MM.1S (cell line): ENCODE results near the gene MLLT1.
"Not testable (repeated sequence)": the region's sequence is repeated elsewhere in the genome, so short reads cannot be mapped to it uniquely, and the experiment has no call there.

Source experiments
- DNase-seq: peaks from one replicate; pipeline ENCODE4 v3.0.0-alpha.2; 2015
- H2AFZ ChIP-seq: fragments of 300-600 bp; sonication (generic); 2 replicates; pipeline ENCODE4 v1.6.0; 2016; ENCODE audit warnings: antibody characterized with exemption, low read length
- H3F3A ChIP-seq: fragments of 300-600 bp; sonication (generic); 2 replicates; pipeline ENCODE4 v1.6.1; 2016; ENCODE audit warnings: mild to moderate bottlenecking, antibody characterized with exemption, low read length, moderate library complexity, mixed read lengths; ENCODE audit not compliant: insufficient read depth
- H3K27ac ChIP-seq: fragments of 300-600 bp; sonication (generic); 2 replicates; pipeline ENCODE4 v1.5.1; 2016; ENCODE audit warnings: mild to moderate bottlenecking, low read length
- H3K27me3 ChIP-seq: fragments of 300-600 bp; sonication (generic); replicated peaks from 2 replicates; pipeline ENCODE4 v1.6.0; 2016; ENCODE audit warnings: low read length; ENCODE audit not compliant: insufficient read depth
- H3K36me3 ChIP-seq: fragments of 300-600 bp; sonication (generic); replicated peaks from 2 replicates; pipeline ENCODE4 v1.6.1; 2016; ENCODE audit warnings: mild to moderate bottlenecking, low read length, mixed read lengths; ENCODE audit not compliant: insufficient read depth
- H3K4me1 ChIP-seq: fragments of 300-600 bp; sonication (generic); 2 replicates; pipeline ENCODE4 v1.6.1; 2016; ENCODE audit warnings: low read length, mixed read lengths
- H3K4me2 ChIP-seq: fragments of 300-600 bp; sonication (generic); 2 replicates; pipeline ENCODE4 v1.6.0; 2016; ENCODE audit warnings: low read depth, low read length
- H3K4me3 ChIP-seq: fragments of 300-600 bp; sonication (generic); 2 replicates; pipeline ENCODE4 v1.5.1; 2016; ENCODE audit warnings: low read length, mixed read lengths
- H3K79me2 ChIP-seq: fragments of 300-600 bp; sonication (generic); 2 replicates; pipeline ENCODE4 v1.6.1; 2016; ENCODE audit warnings: mixed run types, low read length, mixed read lengths
- H3K9ac ChIP-seq: fragments of 300-600 bp; sonication (generic); 2 replicates; pipeline ENCODE4 v1.6.1; 2016; ENCODE audit warnings: low read length, mixed read lengths
- H3K9me2 ChIP-seq: fragments of 300-600 bp; sonication (generic); replicated peaks from 2 replicates; pipeline ENCODE4 v1.6.1; 2016; ENCODE audit warnings: mild to moderate bottlenecking, low read length, mixed read lengths; ENCODE audit not compliant: insufficient read depth
- H3K9me3 ChIP-seq: fragments of 300-600 bp; sonication (generic); replicated peaks from 2 replicates; pipeline ENCODE4 v1.6.1; 2016; ENCODE audit warnings: mild to moderate bottlenecking, low read length, mixed read lengths; ENCODE audit not compliant: insufficient read depth
- H4K20me1 ChIP-seq: fragments of 300-600 bp; sonication (generic); 2 replicates; pipeline ENCODE4 v1.6.1; 2016; ENCODE audit warnings: mild to moderate bottlenecking, low read length, moderate library complexity, mixed read lengths; ENCODE audit not compliant: insufficient read depth
- EZH2 ChIP-seq: fragments of 300-600 bp; sonication (generic); optimal IDR thresholded peaks from 2 replicates; pipeline ENCODE3; 2017; ENCODE audit warnings: low read depth, mild to moderate bottlenecking, antibody characterized with exemption, low read length, mixed read lengths
- EZH2phosphoT487 ChIP-seq: fragments of 300-600 bp; sonication (generic); IDR thresholded peaks from 2 replicates; pipeline ENCODE4 v1.6.1; 2018; ENCODE audit warnings: antibody characterized with exemption, low read length
- TF ChIP-seq, protein P1 (sequence below): fragments of 300-600 bp; sonication (generic); IDR thresholded peaks from 2 replicates; pipeline ENCODE4 v1.5.1; 2016; ENCODE audit warnings: antibody characterized with exemption, low read length, mixed read lengths

MLLT1 gene

DNA sequence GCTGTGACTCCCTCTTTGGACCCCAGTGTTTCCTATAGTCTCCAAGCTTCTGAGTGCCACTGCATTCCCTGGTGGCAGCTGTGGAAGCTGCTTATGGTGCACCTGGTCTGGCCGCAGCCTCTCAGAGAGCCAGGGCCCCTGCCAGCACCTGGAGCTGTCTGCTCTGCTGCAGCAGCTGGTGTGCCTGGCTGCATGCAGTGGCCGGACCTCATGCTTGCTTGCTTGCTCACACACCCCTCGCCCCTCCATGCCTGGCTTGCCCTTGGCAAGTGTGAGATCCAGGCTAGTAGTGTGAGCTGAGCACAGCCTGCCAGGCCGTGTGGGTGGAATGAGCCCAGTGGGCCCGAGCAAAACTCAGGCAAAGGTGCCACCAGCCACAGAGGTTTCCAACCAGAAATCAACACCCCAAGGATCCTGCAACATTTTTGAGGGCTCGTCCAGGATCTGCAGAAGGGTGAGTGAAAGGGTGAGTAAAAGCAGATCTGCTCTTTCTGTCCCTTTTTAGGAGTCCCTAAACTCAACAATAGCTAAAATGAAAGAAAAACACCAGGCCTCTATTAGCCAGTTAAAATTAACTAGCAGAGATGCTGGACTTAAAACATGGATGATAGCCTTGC is 7.6 kb upstream of the MLLT1 start:
- Histone ChIP-seq H3K4me3 (no peak overlapping the region), H3F3A (no peaks in the 10 kb centered on the region), H3K4me1 (no peaks in the 10 kb centered on the region), H3K27me3 (peaks cover 69% of the 10 kb centered on the region), H2AFZ (no peak overlapping the region), H3K4me2 (no peak overlapping the region), H4K20me1 (no peaks in the 10 kb centered on the region), H3K79me2 (no peaks in the 10 kb centered on the region), H3K9me2 (no peaks in the 10 kb centered on the region), H3K36me3 (no peaks in the 10 kb centered on the region), H3K9ac (no peak overlapping the region), H3K27ac (no peak overlapping the region), H3K9me3 (0 out of 2 replicates have a peak, but pooled peaks cover 5% of the 10 kb centered on the region)
- TF ChIP-seq, protein P1, sequence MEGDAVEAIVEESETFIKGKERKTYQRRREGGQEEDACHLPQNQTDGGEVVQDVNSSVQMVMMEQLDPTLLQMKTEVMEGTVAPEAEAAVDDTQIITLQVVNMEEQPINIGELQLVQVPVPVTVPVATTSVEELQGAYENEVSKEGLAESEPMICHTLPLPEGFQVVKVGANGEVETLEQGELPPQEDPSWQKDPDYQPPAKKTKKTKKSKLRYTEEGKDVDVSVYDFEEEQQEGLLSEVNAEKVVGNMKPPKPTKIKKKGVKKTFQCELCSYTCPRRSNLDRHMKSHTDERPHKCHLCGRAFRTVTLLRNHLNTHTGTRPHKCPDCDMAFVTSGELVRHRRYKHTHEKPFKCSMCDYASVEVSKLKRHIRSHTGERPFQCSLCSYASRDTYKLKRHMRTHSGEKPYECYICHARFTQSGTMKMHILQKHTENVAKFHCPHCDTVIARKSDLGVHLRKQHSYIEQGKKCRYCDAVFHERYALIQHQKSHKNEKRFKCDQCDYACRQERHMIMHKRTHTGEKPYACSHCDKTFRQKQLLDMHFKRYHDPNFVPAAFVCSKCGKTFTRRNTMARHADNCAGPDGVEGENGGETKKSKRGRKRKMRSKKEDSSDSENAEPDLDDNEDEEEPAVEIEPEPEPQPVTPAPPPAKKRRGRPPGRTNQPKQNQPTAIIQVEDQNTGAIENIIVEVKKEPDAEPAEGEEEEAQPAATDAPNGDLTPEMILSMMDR = no peak
- TF ChIP-seq EZH2phosphoT487 = no peak
- TF ChIP-seq EZH2 = no peak
- no peak for DNase-seq

DNA sequence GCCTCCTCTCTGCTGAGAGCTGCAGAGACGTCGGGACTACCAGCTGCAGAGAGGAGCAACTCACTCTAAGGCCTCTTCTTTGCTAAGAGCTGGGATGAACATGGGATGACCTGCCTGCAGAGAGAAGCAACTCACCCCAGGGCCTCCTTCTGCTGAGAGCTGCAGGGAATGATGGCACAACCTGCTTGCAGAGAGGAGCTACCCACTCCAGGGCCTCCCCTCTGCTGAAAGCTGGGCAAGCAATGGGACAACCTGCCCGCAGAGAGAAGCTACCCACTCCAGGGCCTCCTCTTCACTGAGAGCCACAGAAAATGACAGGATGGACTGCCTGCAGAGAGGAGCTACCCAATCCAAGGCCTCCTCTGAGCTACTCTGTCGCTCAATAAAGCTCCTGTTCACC is 6.9 kb upstream of the MLLT1 start:
- DNase-seq = no peak
- Histone ChIP-seq H3K4me2 (no peak overlapping the region), H3K9me3 (0 out of 2 replicates have a peak, but pooled peaks cover under 1% of the 10 kb centered on the region), H3K9ac (no peak overlapping the region), H2AFZ (no peak overlapping the region), H3K36me3 (no peaks in the 10 kb centered on the region), H3K27me3 (peaks cover 72% of the 10 kb centered on the region), H3K79me2 (no peaks in the 10 kb centered on the region), H3K9me2 (no peaks in the 10 kb centered on the region), H3K4me1 (no peaks in the 10 kb centered on the region), H3K27ac (no peak overlapping the region), H4K20me1 (no peaks in the 10 kb centered on the region), H3F3A (no peaks in the 10 kb centered on the region), H3K4me3 (no peak overlapping the region)
- TF ChIP-seq, protein P1 = no peak
- TF ChIP-seq EZH2phosphoT487 = no peak

GRCh38 chr19:6282393-6282792 is 2.6 kb upstream of the MLLT1 start:
- H3K4me2 ChIP-seq, H3K9me2 ChIP-seq, DNase-seq, H3K4me1 ChIP-seq, H3F3A ChIP-seq, H3K36me3 ChIP-seq, H3K27ac ChIP-seq, H3K9me3 ChIP-seq, H4K20me1 ChIP-seq, H3K9ac ChIP-seq, H3K4me3 ChIP-seq, H2AFZ ChIP-seq: not testable (repeated sequence)
- Histone ChIP-seq H3K79me2 (peaks cover 20% of the 10 kb centered on the region), H3K27me3 (peaks cover 49% of the 10 kb centered on the region)

- DNase-seq = no peak
- Histone ChIP-seq H2AFZ (peak overlapping the region; percentile 75; the same call in 1 of the 2 replicates), H4K20me1 (peaks cover 11% of the 10 kb centered on the region; the same call in 1 of the 2 replicates), H3K79me2 (peaks cover 48% of the 10 kb centered on the region), H3K4me3 (peak overlapping the region; percentile 99), H3K4me2 (peak overlapping the region; percentile 93; the same call in 1 of the 2 replicates), H3K9me3 (no peaks in the 10 kb centered on the region), H3K9ac (peak overlapping the region; percentile 98), H3K27ac (no peak overlapping the region; the same call in 1 of the 2 replicates), H3K4me1 (0 out of 2 replicates have a peak, but pooled peaks cover 3% of the 10 kb centered on the region), H3K27me3 (peaks cover 31% of the 10 kb centered on the region), H3K9me2 (no peaks in the 10 kb centered on the region), H3K36me3 (0 out of 2 replicates have a peak, but pooled peaks cover 4% of the 10 kb centered on the region), H3F3A (no peaks in the 10 kb centered on the region)
- TF ChIP-seq, protein P1 = no peak
- TF ChIP-seq EZH2 (no peak), EZH2phosphoT487 (no peak)
Observed at GRCh38 chr19:6279620-6279930, 200 bp downstream of the MLLT1 start.
